Loucy (cell line): ENCODE results near the gene MAST4.

Experiments
- EZH2phosphoT487 ChIP-seq: fragments of 200-600 bp; IDR thresholded peaks from 2 replicates; pipeline ENCODE4 v1.6.1; 2018; ENCODE audit warnings: antibody characterized with exemption, mild to moderate bottlenecking, moderate library complexity, borderline replicate concordance
- TF ChIP-seq, protein P1 (sequence below): fragments of 200-600 bp; sonication (generic); conservative IDR thresholded peaks from 2 replicates; pipeline ENCODE4 v1.5.1; 2014; ENCODE audit warnings: mild to moderate bottlenecking, antibody characterized with exemption, low read length

DNA sequence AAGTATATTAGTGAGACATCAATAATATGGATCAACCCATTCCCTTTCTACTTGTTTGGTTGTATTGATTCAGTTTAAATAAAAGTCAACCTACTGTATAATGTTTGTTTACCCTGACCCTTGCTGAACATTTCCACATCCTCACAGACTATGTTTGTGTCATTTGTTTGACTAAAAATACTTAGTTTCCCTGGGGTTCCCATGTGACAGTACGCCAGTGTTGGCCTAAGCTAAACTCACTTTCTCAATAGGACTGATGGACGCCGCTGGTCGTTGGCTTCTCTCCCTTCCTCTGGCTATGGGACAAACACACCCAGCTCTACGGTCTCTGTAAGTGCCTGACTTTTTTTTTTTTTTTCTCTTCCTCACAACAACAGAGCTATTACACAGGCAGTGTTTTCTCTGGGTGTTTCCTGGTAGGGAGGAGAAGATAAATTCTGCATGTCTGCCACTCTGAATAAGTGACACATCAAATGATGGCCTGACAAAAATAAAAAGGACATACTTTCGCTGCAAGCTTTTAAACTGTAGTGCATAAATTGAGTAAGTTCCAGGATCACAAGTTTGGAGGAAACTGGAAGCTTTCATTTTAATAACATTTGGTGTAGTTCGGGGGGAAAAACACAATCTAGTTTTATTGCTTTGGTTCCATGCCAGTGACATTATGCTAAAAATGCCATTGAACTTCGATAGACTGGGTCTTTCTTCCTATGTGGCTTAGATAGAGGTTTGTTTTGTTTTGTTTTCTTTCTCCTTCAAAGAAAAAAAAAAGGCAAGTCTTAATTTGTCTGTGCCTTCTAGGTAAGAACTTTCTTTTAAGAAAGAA, 499.4 kb downstream of the MAST4 start:
- TF ChIP-seq, protein P1, sequence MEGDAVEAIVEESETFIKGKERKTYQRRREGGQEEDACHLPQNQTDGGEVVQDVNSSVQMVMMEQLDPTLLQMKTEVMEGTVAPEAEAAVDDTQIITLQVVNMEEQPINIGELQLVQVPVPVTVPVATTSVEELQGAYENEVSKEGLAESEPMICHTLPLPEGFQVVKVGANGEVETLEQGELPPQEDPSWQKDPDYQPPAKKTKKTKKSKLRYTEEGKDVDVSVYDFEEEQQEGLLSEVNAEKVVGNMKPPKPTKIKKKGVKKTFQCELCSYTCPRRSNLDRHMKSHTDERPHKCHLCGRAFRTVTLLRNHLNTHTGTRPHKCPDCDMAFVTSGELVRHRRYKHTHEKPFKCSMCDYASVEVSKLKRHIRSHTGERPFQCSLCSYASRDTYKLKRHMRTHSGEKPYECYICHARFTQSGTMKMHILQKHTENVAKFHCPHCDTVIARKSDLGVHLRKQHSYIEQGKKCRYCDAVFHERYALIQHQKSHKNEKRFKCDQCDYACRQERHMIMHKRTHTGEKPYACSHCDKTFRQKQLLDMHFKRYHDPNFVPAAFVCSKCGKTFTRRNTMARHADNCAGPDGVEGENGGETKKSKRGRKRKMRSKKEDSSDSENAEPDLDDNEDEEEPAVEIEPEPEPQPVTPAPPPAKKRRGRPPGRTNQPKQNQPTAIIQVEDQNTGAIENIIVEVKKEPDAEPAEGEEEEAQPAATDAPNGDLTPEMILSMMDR = no peak
- TF ChIP-seq EZH2phosphoT487 = no peak
